ENCODE data around the gene GC. TPM values are rescaled to one million over a fixed set of nuclear protein-coding genes. Genes with fewer than 3 reads are reported as not detected.

GC gene
- total RNA-seq, 1 experiment from 2014 or later = 1.9 TPM

GRCh38 chr4:71713611-71714203 is 70.2 kb downstream of the GC start:
- H3K36me3 Mint-ChIP-seq = no peaks in the 10 kb centered on the region; the same call in 1 of the 2 replicates
- no peak overlapping the region for H3K27ac Mint-ChIP-seq
- ChIA-PET POLR2A (no interaction called here), CTCF (no interaction called here)
- TF ChIP-seq ZNF416 (CRISPR knock-in tag; IDR thresholded peaks at IDR 0.05) (no peak), GRHL2 (CRISPR knock-in tag; IDR thresholded peaks at IDR 0.05; ENCODE audit: insufficient replicate concordance, severe bottlenecking) (no peak), EMX1 (CRISPR knock-in tag; IDR thresholded peaks at IDR 0.05) (no peak), CTCF (IDR thresholded peaks at IDR 0.05) (peak; percentile 23; the same call in 1 of the 2 replicates), GABPB1 (CRISPR knock-in tag; IDR thresholded peaks at IDR 0.05) (no peak)
- peak; percentile 43; the same call in 1 of the 2 replicates for ATAC-seq
- no peaks in the 10 kb centered on the region for H3K27me3 Mint-ChIP-seq (ENCODE audit: low read depth)
- peaks cover 17% of the 10 kb centered on the region for H3K9me3 Mint-ChIP-seq
- DNase-seq (ENCODE audit: low spot score) = no peak
- no peak overlapping the region for H3K4me3 Mint-ChIP-seq
- peaks cover 17% of the 10 kb centered on the region for H3K4me1 Mint-ChIP-seq

GRCh38 chr4:71711985-71712348 is 71.9 kb downstream of the GC start:
- ATAC-seq (no peak), DNase-seq (ENCODE audit: low spot score) (no peak)
- Mint-ChIP-seq H3K27ac (no peak overlapping the region), H3K4me1 (peaks cover 11% of the 10 kb centered on the region), H3K36me3 (no peaks in the 10 kb centered on the region; the same call in 1 of the 2 replicates), H3K4me3 (no peak overlapping the region), H3K9me3 (peaks cover 8% of the 10 kb centered on the region), H3K27me3 (ENCODE audit: low read depth) (no peaks in the 10 kb centered on the region)
- CTCF ChIA-PET = interaction anchor here (1.8 kb wide), 1 partner anchor 441 kb away, joined by 7 read pairs; no protein-coding TSS in a partner anchor
- POLR2A ChIA-PET = no interaction called here
- TF ChIP-seq CDX4 (CRISPR knock-in tag; IDR thresholded peaks at IDR 0.05; ENCODE audit: borderline replicate concordance) = no peak
- no peak for TF ChIP-seq E2F5 (CRISPR knock-in tag; IDR thresholded peaks at IDR 0.05)
- TF ChIP-seq ZNF512 (CRISPR knock-in tag; IDR thresholded peaks at IDR 0.05; ENCODE audit: borderline replicate concordance) = no peak
- TF ChIP-seq IRF1 (CRISPR knock-in tag; IDR thresholded peaks at IDR 0.05) = no peak
- no peak for TF ChIP-seq HMGXB4 (CRISPR knock-in tag; IDR thresholded peaks at IDR 0.05)
- no peak for TF ChIP-seq RORB (CRISPR knock-in tag; IDR thresholded peaks at IDR 0.05)
- no peak for TF ChIP-seq CREM (CRISPR knock-in tag; IDR thresholded peaks at IDR 0.05)

All from WTC11 (cell line).